ENCODE results near the gene SERPINB7. TPM values are rescaled to one million over a fixed set of nuclear protein-coding genes. Genes with fewer than 3 reads are reported as not detected.

The SERPINB7 gene
- total RNA-seq, 4 donors from 2014 or later = not detected

DNA sequence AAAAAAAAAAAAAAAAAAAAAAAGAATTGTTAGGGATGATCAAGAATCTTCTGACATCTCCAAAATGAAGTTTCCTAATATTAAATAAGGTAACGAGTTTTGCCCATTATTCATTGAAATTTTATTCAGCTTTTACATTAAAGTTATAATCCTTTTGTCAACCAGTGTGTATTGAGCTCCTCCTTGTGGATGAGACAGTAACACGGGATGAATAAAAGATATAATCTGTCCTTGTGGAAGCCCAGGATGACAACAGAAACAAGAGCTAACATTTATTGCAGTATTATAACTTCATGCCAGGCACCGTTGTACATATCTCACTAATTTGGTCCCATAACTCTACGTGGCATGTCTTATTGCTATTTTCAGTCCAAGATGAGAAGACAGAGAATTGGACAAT lies 33.4 kb upstream of the SERPINB7 start:
- TF ChIP-seq POLR2A (IDR thresholded peaks at IDR 0.05) = no peak
- TF ChIP-seq, protein P1, sequence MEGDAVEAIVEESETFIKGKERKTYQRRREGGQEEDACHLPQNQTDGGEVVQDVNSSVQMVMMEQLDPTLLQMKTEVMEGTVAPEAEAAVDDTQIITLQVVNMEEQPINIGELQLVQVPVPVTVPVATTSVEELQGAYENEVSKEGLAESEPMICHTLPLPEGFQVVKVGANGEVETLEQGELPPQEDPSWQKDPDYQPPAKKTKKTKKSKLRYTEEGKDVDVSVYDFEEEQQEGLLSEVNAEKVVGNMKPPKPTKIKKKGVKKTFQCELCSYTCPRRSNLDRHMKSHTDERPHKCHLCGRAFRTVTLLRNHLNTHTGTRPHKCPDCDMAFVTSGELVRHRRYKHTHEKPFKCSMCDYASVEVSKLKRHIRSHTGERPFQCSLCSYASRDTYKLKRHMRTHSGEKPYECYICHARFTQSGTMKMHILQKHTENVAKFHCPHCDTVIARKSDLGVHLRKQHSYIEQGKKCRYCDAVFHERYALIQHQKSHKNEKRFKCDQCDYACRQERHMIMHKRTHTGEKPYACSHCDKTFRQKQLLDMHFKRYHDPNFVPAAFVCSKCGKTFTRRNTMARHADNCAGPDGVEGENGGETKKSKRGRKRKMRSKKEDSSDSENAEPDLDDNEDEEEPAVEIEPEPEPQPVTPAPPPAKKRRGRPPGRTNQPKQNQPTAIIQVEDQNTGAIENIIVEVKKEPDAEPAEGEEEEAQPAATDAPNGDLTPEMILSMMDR (IDR thresholded peaks at IDR 0.05) = no peak
- intact Hi-C loops (cut with DNase I; ENCODE audit: low total_unique reads) = no loop called here
- no peak for DNase-seq
- Histone ChIP-seq H3K36me3 (no peaks in the 10 kb centered on the region), H3K27ac (no peak overlapping the region), H3K4me1 (no peaks in the 10 kb centered on the region), H3K4me3 (no peak overlapping the region), H3K27me3 (no peaks in the 10 kb centered on the region), H3K9me3 (no peaks in the 10 kb centered on the region)

DNA sequence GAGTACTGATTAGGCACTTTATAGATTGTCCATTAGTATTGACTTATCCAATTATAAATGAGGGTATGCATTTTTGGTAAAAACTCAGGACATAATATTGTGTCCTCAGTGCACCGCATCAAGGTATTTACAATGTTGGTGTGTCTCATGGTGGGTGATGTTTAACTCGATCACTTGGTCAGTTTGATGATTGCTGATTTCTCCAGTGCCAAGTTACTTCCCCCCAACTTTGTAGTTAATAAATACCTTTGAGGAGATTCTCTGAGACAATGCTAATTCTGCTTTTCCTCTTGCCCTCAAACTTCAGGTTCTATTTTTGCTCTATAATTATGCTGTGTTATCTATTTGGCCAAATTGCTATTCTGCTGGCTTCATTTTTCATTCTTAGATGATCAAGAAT lies 28.2 kb upstream of the SERPINB7 start:
- DNase-seq = no peak
- TF ChIP-seq POLR2A (IDR thresholded peaks at IDR 0.05) = no peak
- TF ChIP-seq, protein P1 (IDR thresholded peaks at IDR 0.05) = no peak
- no peaks in the 10 kb centered on the region for H3K36me3 ChIP-seq
- no peaks in the 10 kb centered on the region for H3K9me3 ChIP-seq
- intact Hi-C loops (cut with DNase I; ENCODE audit: low total_unique reads) = no loop called here
- H3K4me3 ChIP-seq = no peak overlapping the region
- no peaks in the 10 kb centered on the region for H3K4me1 ChIP-seq
- H3K27me3 ChIP-seq = no peaks in the 10 kb centered on the region
- no peak overlapping the region for H3K27ac ChIP-seq

DNA sequence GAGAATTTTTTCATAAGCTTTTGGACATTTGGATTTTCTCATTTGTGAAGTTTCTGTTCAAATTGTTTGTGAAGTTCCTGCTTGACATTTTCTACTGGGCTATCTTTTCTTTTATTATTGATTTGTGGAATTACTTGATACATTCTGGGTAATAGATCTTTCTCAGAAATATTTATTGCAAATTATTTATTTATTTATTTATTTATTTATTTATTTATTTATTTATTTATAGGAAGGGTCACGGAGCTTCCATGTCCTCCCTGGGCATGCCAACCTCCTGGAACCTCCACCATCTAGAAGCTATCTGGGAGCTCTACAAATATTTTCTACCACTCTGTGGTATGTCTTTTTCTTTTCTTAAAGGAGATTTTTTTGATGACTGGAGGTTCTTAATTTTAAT lies 25.7 kb upstream of the SERPINB7 start:
- Histone ChIP-seq H3K9me3 (no peaks in the 10 kb centered on the region), H3K36me3 (no peaks in the 10 kb centered on the region), H3K4me1 (no peaks in the 10 kb centered on the region), H3K27me3 (no peaks in the 10 kb centered on the region), H3K27ac (no peak overlapping the region), H3K4me3 (no peak overlapping the region)
- TF ChIP-seq POLR2A (IDR thresholded peaks at IDR 0.05) = no peak
- TF ChIP-seq, protein P1 (IDR thresholded peaks at IDR 0.05) = no peak
- intact Hi-C loops (cut with DNase I; ENCODE audit: low total_unique reads) = no loop called here
- DNase-seq = no peak

DNA sequence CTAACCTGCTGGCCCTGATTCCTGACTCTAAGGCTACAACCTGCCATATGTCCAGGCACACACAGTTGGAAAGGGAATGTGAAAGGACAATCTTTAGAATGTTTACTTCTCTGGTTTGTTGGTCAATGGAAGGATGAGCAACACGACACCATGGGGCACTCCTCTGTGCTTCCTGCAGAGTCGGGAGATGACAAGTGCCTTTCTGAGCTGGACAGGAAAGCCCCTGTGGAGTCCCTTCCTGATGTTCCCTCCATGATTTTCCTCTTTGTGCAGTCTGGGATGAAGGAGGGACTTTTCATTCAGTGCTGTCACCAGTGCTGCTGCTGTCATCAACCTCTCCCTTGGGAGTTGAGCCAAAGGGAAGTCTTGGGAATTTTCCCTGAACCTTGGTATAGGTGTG lies 22.6 kb upstream of the SERPINB7 start:
- no peak overlapping the region for H3K27ac ChIP-seq
- no peaks in the 10 kb centered on the region for H3K4me1 ChIP-seq
- H3K9me3 ChIP-seq = no peaks in the 10 kb centered on the region
- no peak for TF ChIP-seq POLR2A (IDR thresholded peaks at IDR 0.05)
- TF ChIP-seq, protein P1 (IDR thresholded peaks at IDR 0.05) = no peak
- no peaks in the 10 kb centered on the region for H3K27me3 ChIP-seq
- H3K4me3 ChIP-seq = no peak overlapping the region
- H3K36me3 ChIP-seq = no peaks in the 10 kb centered on the region
- intact Hi-C loops (cut with DNase I; ENCODE audit: low total_unique reads) = no loop called here
- no peak for DNase-seq

DNA sequence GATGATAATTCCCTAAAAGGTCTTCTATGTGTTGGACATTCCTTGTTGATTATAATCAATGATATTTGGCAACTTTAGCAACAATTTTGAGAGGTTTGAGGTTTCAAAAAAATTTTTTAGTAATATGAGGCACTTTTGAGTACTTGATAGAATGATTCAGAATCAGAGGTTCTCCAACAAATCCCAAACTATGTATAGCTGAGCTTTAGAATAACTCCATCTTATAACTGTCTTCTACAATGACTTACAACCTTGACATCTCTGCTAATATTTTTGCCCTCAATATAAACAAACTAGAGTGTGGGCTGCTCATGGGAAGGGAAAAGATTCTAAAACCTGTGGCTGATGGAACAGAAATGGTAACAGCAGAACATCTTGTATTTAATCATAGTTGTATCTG lies 21.5 kb upstream of the SERPINB7 start:
- intact Hi-C loops (cut with DNase I; ENCODE audit: low total_unique reads) = no loop called here

More for the DNA sequence above, 21.5 kb upstream of the SERPINB7 start:
- Histone ChIP-seq H3K36me3 (no peaks in the 10 kb centered on the region), H3K27me3 (no peaks in the 10 kb centered on the region), H3K27ac (no peak overlapping the region), H3K9me3 (no peaks in the 10 kb centered on the region), H3K4me1 (no peaks in the 10 kb centered on the region), H3K4me3 (no peak overlapping the region)
- TF ChIP-seq POLR2A (IDR thresholded peaks at IDR 0.05) = no peak
- TF ChIP-seq, protein P1 (IDR thresholded peaks at IDR 0.05) = no peak
- no peak for DNase-seq
